ENCODE results near the gene SIK1.
A peak's percentile ranks its signal among the peaks of the same experiment; 100 is the strongest.
"Not testable (repeated sequence)": the region's sequence is repeated elsewhere in the genome, so short reads cannot be mapped to it uniquely, and the experiment has no call there.

SIK1 gene

GRCh38 chr21:43444524-43444923 is 17.6 kb upstream of the SIK1 start:
- FAIRE-seq = peak; percentile 28
- DNase-seq (ENCODE audit: insufficient read length, low spot score) = not testable (repeated sequence)

DNA sequence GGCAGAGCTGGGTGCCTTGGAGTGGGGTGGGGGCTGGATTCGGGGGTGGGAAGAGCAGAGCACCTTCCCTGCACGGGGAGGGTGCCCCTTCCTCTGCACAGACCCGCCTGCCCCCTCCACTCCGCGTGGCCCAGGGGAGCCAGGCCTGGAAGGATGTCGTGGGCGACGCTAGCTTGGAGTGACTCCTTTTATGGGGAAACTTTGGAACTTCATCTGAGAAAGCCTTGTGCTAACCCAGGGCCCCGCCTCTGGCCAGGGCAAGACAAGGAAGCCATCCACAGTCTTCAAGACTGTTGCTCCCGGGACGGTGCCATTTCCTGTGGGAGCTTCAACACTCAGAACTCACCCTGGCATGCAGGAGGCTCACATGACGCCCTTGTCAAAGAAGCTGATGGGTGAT is 15.6 kb upstream of the SIK1 start:
- DNase-seq (ENCODE audit: insufficient read length, low spot score); FAIRE-seq: not testable (repeated sequence)

DNA sequence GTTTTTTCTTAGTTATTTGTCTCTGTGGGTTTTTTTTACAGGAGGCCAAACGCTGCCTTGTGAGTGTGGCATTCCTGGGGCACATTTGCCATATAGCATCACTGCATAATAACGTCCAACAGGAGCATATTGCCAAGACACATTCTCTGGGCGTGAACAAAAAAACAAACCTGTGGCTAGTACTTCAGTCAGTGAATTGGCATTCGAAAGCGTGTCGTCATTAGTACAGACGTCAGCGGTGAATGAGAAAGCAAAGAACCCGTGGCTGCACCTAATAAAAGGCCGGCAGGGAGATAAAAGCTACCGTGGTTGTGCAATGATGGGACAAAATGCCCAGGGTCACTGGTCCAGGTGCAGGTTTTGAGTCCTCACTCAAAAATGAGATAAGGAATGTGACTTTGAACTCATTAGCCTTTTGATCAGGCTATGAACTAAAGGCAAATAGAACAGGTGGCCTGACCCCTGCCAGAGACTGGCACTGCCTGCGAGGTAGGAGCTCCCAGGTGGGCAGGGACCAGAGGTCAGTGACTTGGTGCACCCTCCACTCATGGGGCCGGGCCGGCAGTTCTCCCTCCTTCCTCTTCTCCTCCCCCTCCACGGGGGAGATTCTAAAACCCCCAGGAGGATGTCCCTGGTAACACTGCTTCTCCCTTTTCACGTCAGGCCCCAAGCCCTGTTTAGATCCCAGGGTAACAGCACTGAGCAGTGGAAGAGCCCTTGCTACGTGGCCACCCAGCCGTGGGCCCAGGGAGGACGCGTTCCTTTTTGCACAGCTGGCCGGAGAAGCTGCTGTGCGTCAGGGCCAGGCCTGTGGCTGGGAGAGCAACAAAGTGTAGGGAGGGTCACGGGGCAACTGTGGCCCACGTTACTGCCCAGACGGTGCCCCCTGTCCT is 14.2 kb upstream of the SIK1 start:
- DNase-seq (ENCODE audit: insufficient read length, low spot score); FAIRE-seq: not testable (repeated sequence)

- DNase-seq (ENCODE audit: insufficient read length, low spot score) = not testable (repeated sequence)
- peak; percentile 94 for FAIRE-seq
Observed at GRCh38 chr21:43439316-43440075, 12.6 kb upstream of the SIK1 start.

DNA sequence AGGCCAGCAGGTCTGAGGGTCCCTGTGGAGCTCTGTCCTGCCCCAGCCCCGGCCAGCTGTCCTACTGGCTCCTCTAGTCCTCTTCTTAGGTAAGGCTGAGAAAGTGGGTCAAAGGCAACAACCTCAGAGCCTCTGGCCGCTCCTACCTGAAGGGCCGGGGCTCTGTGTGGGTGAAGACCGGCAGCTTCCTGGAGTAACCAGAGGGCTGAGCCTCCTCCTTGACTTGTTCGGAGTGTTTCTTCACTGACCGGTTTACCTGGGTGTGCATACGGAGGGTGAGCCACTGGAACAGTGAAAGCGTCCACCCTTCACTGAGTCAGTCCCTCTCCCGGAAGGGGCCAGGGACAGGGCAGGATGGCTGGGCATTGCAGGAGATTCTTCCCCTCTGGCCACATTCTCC is 9.3 kb upstream of the SIK1 start:
- not testable (repeated sequence) for FAIRE-seq; DNase-seq (ENCODE audit: insufficient read length, low spot score)

GRCh38 chr21:43433340-43434136 is 6.6 kb upstream of the SIK1 start:
- DNase-seq (ENCODE audit: insufficient read length, low spot score) = not testable (repeated sequence)
- FAIRE-seq = peak; percentile 68

DNA sequence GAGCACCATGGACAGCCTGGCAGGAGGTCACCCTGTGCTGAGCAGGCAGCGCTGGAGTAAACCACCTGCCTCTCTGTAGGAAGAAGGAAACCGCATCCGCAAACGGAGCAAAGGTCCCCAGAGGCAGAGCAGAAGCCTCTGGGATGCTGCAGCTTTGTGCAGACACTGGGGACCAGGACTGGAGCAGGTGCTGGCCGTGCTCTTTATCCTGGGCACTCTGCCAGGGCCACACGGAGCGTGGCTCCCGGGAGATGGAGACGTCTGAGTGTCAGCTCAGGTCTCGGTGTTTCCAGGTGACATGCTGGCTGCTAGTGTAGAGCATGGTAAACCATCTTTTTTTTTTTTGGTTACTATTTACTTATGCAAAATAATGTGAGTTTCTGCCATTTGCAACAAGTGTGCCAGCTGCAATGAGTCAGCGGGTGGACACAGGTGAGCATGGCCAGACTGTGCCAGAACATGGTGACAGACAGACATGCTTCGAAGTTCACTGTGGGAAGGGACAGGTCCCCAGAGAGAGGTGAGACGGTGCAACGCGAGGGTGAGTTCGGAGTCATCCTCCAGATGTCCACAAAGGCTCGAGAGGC is 4.0 kb upstream of the SIK1 start:
- FAIRE-seq; DNase-seq (ENCODE audit: insufficient read length, low spot score): not testable (repeated sequence)

- FAIRE-seq; DNase-seq (ENCODE audit: insufficient read length, low spot score): not testable (repeated sequence)
Observed at GRCh38 chr21:43428964-43429363, 2.0 kb upstream of the SIK1 start.

GRCh38 chr21:43427242-43427559 is 270 bp upstream of the SIK1 start:
- DNase-seq (ENCODE audit: insufficient read length, low spot score) = not testable (repeated sequence)
- peak; percentile 77 for FAIRE-seq

- not testable (repeated sequence) for DNase-seq (ENCODE audit: insufficient read length, low spot score); FAIRE-seq
Observed at GRCh38 chr21:43426004-43426403, 927 bp downstream of the SIK1 start.

DNA sequence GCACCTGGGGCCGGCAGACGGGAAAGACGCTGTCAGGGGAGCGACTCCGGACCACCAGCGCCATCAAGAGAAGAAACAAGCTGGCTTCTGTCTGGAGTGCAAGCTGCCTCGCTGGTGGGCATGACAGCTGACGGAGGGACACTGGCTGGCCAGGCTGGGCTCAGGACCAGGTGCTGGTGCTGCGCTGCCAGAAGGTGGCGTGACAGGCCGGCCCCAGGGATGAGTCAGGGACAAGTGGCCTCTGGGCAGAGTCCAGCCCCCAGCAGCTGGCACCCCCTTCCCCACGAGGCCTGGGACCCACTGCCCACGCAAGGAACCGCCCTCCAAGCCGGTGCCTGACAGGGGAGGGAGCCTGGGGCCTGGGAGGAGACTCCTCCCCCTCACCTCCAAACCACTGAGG is 7.5 kb downstream of the SIK1 start:
- not testable (repeated sequence) for FAIRE-seq; DNase-seq (ENCODE audit: insufficient read length, low spot score)

GRCh38 chr21:43414576-43414975 is 12.4 kb downstream of the SIK1 start:
- FAIRE-seq; DNase-seq (ENCODE audit: insufficient read length, low spot score): not testable (repeated sequence)

DNA sequence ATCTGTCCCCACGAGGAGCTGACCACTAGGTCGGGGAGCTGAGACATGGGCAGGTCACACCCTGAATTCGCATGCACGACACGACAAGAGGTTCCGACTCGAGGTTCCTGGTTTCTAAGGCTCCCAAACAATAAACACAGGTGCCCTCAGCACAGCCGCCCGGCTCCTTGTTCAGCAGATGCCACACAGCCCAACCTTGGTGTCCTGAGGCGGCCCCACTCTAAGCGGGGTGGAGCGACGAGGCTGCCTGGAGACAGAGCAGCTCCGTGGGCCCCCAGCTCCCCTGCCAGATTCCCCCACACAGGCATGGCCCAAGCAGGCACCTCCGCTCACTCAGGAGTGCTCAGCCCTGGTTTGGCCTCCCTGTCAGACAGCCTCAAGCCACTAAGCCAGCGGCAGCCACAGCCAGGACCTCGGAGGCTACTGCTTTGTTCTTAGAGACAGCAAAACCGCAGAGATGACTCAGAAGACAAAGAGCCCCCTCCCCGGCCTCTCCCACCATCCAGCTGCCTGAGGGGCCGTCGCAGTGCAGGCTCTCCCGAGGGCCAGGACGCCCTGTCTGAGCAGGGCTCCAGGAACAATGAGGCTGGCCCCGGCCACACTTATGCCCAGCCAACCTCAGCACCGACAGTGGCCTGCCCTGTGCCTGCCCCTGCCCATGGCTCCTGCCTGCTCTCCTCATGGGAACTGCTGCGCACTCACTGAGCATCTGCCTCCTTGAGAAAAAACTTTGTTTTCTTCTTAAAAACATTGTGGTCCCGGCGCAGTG is 14.7 kb downstream of the SIK1 start:
- DNase-seq (ENCODE audit: insufficient read length, low spot score); FAIRE-seq: not testable (repeated sequence)

- peak; percentile 66 for FAIRE-seq
- not testable (repeated sequence) for DNase-seq (ENCODE audit: insufficient read length, low spot score)
Observed at GRCh38 chr21:43410456-43411068, 16.4 kb downstream of the SIK1 start.

- FAIRE-seq; DNase-seq (ENCODE audit: insufficient read length, low spot score): not testable (repeated sequence)
Observed at GRCh38 chr21:43407139-43407538, 19.8 kb downstream of the SIK1 start.

DNA sequence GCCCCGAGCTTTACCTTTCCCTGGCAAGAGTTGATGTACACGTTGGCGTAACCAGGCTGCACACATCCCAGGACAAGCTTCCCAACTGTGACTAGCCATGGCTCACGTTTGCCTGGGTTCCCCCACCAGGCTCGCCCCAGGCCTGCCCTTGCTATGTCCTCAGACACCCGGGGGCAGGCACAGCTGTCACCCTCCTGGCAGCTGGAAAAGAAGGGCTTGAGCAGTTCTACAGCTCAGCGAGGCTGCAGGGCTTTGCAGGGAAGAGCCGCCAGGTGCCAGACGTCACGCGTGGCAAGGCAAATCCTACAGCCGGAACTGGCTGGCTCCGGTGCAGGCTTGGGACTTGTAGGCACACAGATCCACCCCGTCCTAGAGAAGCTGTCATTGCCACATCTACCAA is 22.5 kb downstream of the SIK1 start:
- not testable (repeated sequence) for FAIRE-seq

GRCh38 chr21:43403651-43404430 is 23.1 kb downstream of the SIK1 start:
- not testable (repeated sequence) for FAIRE-seq; DNase-seq (ENCODE audit: insufficient read length, low spot score)

More for the DNA sequence above, 22.5 kb downstream of the SIK1 start:
- DNase-seq (ENCODE audit: insufficient read length, low spot score) = not testable (repeated sequence)

GRCh38 chr21:43401125-43401524 is 25.8 kb downstream of the SIK1 start:
- DNase-seq (ENCODE audit: insufficient read length, low spot score); FAIRE-seq: not testable (repeated sequence)

Measured in GM12891 (cell line).